ENCODE results near the gene FBXL7. TPM values are rescaled to one million over a fixed set of nuclear protein-coding genes. Genes with fewer than 3 reads are reported as not detected.

The FBXL7 gene
- total and polyA plus RNA-seq, 10 donors: 1.1 to 12.9 (median 8.3) TPM

- Histone ChIP-seq H3K27me3 (replicated peaks in 1 of 7) (no peaks in the 10 kb centered on the region), H3K9me3 (peaks cover 0 to 16% (median 0%) of the 10 kb centered on the region in 8 donors), H3K27ac (no peak overlapping the region), H3K36me3 (no peaks in the 10 kb centered on the region), H3K4me3 (no peak overlapping the region), H3K4me1 (peaks cover 0 to 6% (median 0%) of the 10 kb centered on the region in 6 donors)
- DNase-seq: no peak
- TF ChIP-seq POLR2AphosphoS5 (IDR thresholded peaks at IDR 0.05) (no peak), CTCF (IDR thresholded peaks at IDR 0.05 in 8 of 11, conservative IDR thresholded peaks at IDR 0.05 in 3 of 11) (no peak), POLR2A (IDR thresholded peaks at IDR 0.05) (no peak)
- intact Hi-C loops (cut with DNase I; ENCODE audit: low total_unique reads): no loop called here
Measured at GRCh38 chr5:15786326-15786725, 286.3 kb downstream of the FBXL7 start.

GRCh38 chr5:15786884-15787283, 286.9 kb downstream of the FBXL7 start:
- peaks cover 0 to 13% (median 0%) of the 10 kb centered on the region in 8 donors for H3K9me3 ChIP-seq
- H3K27ac ChIP-seq: no peak overlapping the region
- intact Hi-C loops (cut with DNase I; ENCODE audit: low total_unique reads): no loop called here
- H3K4me1 ChIP-seq: peaks cover 0 to 6% (median 0%) of the 10 kb centered on the region in 6 donors
- TF ChIP-seq POLR2AphosphoS5 (IDR thresholded peaks at IDR 0.05): no peak
- TF ChIP-seq POLR2A (IDR thresholded peaks at IDR 0.05): no peak
- no peak for TF ChIP-seq CTCF (IDR thresholded peaks at IDR 0.05 in 8 of 11, conservative IDR thresholded peaks at IDR 0.05 in 3 of 11)
- H3K27me3 ChIP-seq (replicated peaks in 1 of 7): no peaks in the 10 kb centered on the region
- no peaks in the 10 kb centered on the region for H3K36me3 ChIP-seq
- no peak overlapping the region for H3K4me3 ChIP-seq
- no peak for DNase-seq
- 68 to 77% (median 71%) methylated on average over 5 of the region's 5 CpGs for WGBS, 5 donors

- WGBS, 5 donors: 61 to 75% (median 66%) methylated on average over 2 of the region's 2 CpGs
- TF ChIP-seq POLR2A (IDR thresholded peaks at IDR 0.05) (no peak), CTCF (IDR thresholded peaks at IDR 0.05 in 8 of 11, conservative IDR thresholded peaks at IDR 0.05 in 3 of 11) (no peak), POLR2AphosphoS5 (IDR thresholded peaks at IDR 0.05) (no peak)
- intact Hi-C loops (cut with DNase I; ENCODE audit: low total_unique reads): no loop called here
- Histone ChIP-seq H3K9me3 (peaks cover 0 to 8% (median 0%) of the 10 kb centered on the region in 8 donors), H3K4me1 (peaks cover 0 to 6% (median 0%) of the 10 kb centered on the region in 6 donors), H3K27ac (no peak overlapping the region), H3K27me3 (replicated peaks in 1 of 7) (no peaks in the 10 kb centered on the region), H3K4me3 (no peak overlapping the region), H3K36me3 (no peaks in the 10 kb centered on the region)
- no peak for DNase-seq
Measured at GRCh38 chr5:15787681-15788080, 287.7 kb downstream of the FBXL7 start.

GRCh38 chr5:15789642-15790041, 289.7 kb downstream of the FBXL7 start:
- Histone ChIP-seq H3K9me3 (no peaks in the 10 kb centered on the region), H3K4me3 (no peak overlapping the region), H3K4me1 (peaks cover 0 to 17% (median 1%) of the 10 kb centered on the region in 6 donors), H3K27me3 (replicated peaks in 1 of 7) (no peaks in the 10 kb centered on the region), H3K36me3 (no peaks in the 10 kb centered on the region), H3K27ac (no peak overlapping the region)
- 72 to 79% (median 77%) methylated on average over 4 of the region's 4 CpGs for WGBS, 5 donors
- DNase-seq: no peak
- intact Hi-C loops (cut with DNase I; ENCODE audit: low total_unique reads): no loop called here
- TF ChIP-seq CTCF (IDR thresholded peaks at IDR 0.05 in 8 of 11, conservative IDR thresholded peaks at IDR 0.05 in 3 of 11): no peak
- TF ChIP-seq POLR2AphosphoS5 (IDR thresholded peaks at IDR 0.05): no peak

All from spleen (tissue), 11 donors.